ENCODE measurements around the gene UMAD1.

Gene UMAD1

DNA sequence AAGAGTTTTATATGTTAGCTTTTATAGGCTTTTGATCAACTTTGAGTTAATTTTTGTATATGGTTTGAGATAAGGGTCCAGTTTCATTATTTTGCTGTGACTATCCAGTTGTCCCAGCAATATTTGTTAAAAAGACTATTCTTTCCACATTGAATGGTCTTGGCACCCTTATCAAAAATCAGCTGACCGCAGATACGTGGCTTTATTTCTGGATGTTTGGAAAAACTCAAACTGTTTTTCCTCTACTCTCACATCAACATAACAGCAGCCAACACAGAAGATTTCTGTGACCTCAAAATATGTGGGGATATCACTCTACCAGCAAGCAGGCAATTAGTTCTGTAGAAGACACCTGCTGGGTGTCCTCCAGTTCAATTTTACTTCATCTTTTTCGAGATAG, 211.4 kb downstream of the UMAD1 start:
- TF ChIP-seq, protein P1, sequence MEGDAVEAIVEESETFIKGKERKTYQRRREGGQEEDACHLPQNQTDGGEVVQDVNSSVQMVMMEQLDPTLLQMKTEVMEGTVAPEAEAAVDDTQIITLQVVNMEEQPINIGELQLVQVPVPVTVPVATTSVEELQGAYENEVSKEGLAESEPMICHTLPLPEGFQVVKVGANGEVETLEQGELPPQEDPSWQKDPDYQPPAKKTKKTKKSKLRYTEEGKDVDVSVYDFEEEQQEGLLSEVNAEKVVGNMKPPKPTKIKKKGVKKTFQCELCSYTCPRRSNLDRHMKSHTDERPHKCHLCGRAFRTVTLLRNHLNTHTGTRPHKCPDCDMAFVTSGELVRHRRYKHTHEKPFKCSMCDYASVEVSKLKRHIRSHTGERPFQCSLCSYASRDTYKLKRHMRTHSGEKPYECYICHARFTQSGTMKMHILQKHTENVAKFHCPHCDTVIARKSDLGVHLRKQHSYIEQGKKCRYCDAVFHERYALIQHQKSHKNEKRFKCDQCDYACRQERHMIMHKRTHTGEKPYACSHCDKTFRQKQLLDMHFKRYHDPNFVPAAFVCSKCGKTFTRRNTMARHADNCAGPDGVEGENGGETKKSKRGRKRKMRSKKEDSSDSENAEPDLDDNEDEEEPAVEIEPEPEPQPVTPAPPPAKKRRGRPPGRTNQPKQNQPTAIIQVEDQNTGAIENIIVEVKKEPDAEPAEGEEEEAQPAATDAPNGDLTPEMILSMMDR (IDR thresholded peaks at IDR 0.05): no peak

DNA sequence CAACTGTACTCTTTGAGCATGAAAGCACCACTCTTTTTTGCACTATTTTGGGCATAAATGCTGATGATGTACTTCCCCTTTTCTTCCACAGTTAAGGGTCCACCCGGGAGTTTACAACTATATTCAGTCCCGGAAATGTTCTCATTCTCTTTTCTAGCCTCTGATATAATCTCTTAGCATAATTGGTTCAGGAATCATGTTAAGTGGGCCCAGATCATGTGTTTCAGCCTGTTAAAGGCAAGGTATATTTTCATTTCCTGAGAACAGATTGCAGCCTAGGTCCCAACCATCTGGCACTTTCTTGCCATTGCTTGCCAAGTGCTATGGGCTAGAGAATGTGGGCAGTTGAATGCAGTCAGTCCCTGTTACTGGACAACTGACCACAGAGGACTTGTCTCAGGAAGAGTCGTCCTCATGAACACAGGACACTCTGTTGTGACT, 216.6 kb downstream of the UMAD1 start:
- TF ChIP-seq, protein P1 (IDR thresholded peaks at IDR 0.05): no peak

DNA sequence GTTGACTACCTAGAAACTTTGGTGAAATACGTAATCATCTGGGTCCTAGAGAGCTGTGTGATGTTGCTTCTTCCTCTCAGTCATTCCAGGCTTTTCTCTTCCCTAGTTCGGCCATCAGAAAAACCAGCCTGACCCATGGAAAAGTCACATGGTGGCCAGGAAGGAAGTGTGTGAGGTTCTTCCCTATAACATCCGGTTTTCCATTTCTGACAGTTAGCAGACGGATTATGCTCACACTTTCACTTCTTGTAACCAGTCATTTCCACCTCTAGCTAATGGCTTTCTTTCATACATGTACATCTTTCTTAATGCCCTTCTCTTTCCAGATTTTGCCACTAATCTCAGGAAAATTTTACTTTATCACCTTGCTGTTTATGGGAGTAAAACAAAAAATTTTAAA, 218.0 kb downstream of the UMAD1 start:
- TF ChIP-seq, protein P1 (IDR thresholded peaks at IDR 0.05): no peak

DNA sequence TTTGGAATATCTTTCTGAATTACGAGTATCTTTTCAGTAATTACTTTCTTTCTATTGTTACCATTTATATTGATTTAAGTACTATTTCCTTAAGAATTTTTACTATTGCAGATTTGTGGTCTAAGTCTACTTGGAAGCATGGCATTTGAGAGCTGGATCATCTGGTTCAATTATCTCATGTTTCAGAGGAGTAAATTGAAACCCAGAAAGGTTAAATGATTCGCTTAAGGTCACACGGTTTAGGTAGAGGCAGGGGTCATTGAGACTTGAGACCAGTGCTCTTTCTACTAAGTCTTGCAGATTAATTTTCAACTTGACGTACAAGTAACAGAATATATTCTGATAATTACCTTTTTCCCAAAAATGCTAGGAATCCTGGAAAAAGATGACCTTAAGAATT, 218.9 kb downstream of the UMAD1 start:
- TF ChIP-seq, protein P1 (IDR thresholded peaks at IDR 0.05): no peak

DNA sequence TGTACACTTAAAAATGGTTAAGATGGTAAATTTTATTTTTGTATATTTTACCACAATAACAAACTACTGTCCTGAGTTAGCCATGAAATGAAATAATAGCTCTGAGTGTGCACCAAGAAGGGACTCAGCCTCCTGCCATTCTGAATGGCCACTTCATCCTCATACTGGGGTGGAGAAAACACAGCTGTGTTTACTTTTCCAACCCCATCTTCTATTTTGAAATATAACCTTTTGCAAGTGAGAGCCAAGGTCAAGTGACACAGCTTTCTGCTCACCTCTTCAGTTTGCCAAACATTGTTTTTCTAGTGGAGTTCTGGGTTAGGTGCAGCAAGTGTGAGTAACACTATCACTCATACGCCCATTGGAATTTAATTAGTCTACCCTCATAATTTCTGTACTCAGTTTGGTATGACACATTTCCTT, 220.7 kb downstream of the UMAD1 start:
- TF ChIP-seq, protein P1 (IDR thresholded peaks at IDR 0.05): no peak

DNA sequence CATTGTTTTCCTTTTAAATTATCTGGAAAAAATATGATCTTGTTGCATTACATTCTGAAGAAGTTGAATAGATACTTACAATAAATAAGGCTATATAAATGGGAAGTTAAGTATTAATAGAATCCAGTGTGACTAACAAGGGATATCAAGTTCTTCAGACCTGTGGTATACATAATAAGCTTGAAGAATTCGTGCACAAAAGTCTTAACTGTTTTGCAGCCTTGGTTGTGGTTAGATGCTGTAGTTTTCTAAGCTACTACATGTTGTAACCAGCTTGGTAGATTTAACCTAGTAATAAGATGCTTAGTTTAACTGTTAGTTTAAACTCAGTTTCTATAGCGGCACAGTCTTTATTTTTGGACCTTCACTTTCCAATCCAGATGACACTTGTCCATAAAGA, 221.8 kb downstream of the UMAD1 start:
- TF ChIP-seq, protein P1 (IDR thresholded peaks at IDR 0.05): no peak

DNA sequence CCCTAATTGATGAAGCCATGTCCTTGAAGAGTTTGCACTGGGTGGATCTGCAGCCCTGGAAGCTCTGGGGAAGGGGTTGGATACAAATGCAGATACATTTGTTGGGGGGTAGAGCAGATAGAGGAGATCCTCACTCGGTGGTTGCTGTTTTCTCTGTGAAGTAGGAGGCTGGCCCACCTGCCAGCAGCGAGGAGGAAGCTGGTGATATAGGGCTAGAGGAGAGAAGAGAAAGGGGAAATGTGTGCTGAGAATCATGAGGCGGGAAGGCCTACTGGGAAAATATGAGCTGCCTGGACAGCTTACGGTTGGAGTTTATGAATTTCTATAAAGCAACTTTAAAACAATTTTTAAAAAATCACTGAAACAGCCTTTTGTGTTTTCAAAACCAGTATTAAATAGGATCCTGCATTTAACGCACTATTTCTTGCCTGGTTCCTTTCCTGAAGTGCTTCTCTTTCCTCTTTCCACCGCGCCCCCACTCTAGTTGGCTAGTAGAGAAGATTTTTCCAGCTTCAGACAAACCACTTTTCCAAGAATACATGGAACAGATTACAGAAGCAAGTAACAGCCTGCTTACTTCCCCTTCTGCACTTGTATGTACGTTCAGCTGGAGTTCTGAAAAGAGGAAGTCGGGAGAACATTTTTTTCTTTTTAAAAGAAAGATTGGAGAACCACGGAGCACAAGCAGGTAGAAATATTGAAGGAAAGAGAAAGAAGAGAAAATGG, 227.5 kb downstream of the UMAD1 start:
- TF ChIP-seq, protein P1 (IDR thresholded peaks at IDR 0.05): no peak

DNA sequence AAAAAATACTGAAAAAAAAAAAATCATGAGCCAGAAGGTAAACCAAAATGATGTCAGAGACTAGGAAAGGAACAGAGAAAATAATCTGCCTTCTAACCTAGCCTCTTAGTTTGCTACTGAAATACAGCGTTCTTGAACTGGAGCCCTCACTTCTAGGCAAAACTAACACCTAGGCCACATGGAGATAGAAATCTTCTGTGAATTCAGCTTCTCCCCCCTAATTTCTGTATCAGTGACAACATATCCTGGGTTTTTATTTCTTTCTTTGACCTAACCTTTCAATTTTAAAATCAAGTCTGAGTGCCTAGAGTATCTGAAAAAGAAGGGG, 228.0 kb downstream of the UMAD1 start:
- TF ChIP-seq, protein P1 (IDR thresholded peaks at IDR 0.05): no peak
